Activated gamma-delta T cell (primary cell): ENCODE results near the gene CSF2.
A peak's percentile ranks its signal among the peaks of the same experiment; 100 is the strongest.

Experiments
- DNase-seq: peaks from one replicate; lab custom pipeline; 2025; lab: John Stamatoyannopoulos, UW

Gene CSF2

GRCh38 chr5:132054697-132055440 is 18.7 kb upstream of the CSF2 start:
- DNase-seq = no peak

DNA sequence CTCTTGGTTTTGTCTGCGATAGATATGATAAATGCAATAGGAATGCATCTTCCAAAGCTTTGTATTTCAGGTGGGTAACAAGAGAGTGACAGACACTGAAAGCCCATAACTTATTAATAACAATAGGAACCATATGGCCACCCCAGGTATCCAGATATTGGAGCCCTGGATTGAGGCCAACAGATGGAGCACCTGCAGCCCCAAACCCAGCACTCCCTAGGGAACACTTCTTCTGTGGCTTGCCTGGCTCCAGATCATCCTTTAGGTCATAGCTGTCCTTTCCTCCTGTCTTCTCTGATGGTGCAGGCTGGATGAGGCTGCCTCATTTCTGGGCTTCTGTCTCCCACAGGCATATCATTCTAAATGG is 18.2 kb upstream of the CSF2 start:
- DNase-seq = no peak

- peak; percentile 23 for DNase-seq
These were observed 17.6 kb upstream of the CSF2 start for GRCh38 chr5:132055808-132056609.

DNA sequence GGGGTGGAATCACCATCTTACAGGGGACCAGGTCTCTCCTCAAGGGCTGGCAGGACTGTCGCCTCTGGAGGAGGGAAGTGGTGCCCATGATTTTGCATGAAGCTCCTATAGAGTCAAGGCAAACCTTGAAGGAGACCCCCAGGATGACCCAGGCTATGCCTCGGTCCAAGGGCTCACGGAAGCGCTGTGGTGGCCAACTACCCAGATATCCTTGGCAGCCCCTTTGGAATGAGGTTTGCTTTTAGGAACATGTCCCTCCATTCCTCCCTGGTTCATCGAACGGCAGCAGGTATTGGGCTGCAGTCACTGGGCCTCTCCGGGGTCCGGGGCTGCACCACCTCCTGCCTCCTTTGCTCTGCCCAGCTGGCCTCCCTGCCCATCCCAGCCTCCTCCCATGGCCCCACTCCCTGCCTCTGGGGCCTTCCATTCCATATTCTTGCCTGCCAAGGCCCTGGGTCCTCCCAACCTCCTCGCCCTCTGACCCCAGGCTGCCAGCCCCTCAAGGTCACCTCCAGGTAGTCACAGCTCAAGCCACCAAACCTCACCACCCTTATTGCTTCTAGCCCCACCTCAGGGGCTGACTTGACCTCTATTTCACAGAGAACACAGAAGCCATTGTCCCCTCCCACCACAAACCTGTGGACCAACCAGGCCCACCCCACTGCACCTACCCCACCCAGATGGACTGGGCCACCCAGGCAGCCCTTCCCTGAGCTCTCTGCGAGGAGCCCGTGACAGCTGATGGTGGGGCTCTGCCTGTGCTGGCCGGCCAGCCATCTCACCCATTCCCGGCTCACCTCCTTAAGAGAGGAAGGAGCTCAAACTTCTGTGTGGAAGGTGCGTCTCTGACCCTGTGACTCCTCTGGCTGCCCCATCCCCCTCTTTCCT is 16.7 kb upstream of the CSF2 start:
- DNase-seq = no peak

DNA sequence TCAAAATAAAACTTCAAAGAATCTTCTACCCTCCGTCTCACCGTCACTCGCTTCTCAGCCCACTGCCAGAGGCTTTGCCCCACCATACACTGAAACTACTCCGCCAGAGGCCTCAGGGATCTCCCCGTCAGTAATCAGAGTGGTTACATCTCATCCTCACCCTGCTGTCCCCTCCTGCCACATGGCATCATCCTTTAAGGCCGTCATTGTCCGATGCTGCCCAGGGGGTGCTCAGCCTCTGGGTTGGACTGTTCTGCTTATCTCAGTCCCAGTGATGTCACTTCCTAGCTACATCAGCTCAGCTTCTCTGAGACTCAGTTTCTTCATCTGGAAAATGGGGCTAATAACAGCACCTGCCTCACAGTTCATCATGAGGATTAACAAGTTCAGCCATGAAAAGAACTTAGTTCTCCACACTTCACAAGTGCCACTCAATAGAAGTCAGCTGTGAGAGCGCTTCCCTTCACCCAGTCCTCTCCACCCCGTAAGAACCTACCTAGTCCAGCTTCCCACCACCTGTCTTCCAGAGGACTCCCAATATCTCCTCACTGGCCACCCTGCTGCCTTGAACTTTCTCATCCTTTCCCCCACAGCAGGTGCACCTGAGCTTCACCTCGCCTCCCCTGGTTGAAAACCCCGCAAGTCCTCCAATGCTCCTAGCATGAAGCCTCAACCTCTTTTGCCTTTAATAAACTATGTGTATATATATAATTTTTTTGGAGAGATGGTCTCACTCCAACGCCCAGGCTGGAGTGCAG is 15.9 kb upstream of the CSF2 start:
- DNase-seq = no peak

GRCh38 chr5:132058646-132059042 is 14.9 kb upstream of the CSF2 start:
- DNase-seq = no peak

DNA sequence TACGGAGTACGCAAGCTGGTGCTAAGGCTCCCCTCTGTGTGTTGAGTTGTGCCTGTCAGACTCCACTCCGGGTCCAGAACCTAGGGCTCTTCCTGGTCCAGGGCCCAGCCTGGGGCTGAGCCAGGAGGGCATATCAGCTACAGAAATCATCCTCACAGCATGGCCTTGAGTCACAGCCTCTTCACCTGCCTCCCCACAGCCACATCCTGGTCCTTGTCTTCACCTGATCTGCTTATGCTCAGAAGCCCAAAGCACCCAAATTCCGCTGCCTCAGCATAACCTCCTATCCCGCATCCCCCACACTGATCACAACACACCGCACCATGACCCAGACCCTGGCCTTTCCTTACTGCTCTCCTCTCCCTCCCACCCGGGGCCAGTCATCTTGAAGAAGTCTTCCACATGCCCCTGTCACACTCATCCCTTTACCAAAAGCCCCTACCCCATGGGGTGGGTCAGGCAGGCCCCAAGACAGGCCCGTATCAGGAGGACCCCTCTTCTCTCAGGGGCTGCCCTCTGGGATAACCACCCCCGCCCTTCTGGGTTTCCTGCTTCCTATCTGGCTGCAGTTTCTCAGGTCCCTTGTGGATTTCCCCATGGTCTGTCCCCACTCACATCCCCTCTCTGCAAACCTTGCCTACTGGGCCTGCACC is 14.4 kb upstream of the CSF2 start:
- DNase-seq = no peak

DNA sequence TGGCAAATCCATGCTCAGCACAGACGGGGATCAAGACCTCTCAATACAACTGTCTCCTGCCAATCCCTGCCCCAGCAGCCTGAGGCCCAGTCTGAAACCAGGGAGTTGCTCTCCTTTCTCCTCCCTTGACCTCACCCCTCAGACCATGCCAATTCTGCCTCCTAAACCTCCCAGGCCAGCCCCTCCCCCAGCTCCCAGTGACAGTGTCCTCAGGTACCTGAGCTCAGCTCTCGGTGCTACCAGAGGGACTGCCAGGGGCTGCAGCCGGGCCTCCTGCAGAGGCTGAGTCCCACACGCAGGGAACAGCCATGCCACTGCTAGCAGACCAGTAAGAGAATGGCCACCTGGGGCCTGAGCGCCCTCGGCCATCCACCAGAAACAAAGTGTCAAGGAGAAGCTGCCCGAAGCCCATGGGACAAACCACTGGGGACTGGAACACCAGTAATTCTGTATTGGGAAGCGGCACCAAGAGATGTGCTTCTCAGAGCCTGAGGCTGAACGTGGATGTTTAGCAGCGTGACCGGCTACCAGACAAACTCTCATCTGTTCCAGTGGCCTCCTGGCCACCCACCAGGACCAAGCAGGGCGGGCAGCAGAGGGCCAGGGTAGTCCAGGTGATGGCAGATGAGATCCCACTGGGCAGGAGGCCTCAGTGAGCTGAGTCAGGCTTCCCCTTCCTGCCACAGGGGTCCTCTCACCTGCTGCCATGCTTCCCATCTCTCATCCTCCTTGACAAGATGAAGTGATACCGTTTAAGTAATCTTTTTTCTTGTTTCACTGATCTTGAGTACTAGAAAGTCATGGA is 13.7 kb upstream of the CSF2 start:
- no peak for DNase-seq

- DNase-seq = no peak
These were observed 13.0 kb upstream of the CSF2 start, which contains the start of gene IL3 for GRCh38 chr5:132060501-132061161. Gene IL3, plus strand, starts transcription at chr5:132060655. Its CDS starts 52 bp downstream, at chr5:132060707.

DNA sequence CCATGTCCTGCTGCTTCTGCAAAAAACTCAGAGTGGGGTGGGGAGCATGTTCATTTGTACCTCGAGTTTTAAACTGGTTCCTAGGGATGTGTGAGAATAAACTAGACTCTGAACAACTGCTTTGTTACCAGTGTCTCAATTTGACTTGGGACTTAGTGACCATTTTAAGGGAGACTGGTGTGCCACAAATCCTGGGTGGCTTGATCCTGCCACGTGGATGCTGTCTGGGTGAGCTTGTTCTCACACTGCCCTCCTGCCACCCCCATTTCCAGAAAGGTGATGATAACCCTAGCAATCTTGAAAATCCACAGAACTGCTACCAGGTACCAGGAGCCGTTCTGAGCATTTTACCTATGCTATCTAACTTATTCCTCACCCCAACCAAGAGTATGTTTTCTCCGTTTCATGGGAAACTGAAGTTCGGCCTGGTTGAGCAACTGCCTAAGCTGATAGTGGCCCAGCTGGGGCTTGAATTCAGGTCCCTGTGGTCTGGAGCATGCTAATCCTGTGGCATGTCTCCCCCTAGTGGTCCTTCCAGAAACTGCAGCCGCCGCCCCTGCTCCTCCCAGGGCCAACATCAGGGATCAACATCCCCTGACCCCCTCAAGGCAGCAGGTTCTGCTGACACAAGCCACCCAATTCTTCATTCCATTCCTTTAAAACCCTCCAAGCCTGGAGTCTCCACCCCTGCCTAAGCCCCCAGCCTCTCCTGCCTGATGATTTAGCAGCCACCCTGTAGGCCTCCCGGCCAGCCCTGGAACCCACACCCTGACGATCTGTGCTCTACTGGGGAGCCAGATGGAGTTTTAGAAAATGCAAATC is 10.3 kb upstream of the CSF2 start:
- no peak for DNase-seq

- DNase-seq = no peak
These were observed 9.4 kb upstream of the CSF2 start for GRCh38 chr5:132064140-132064539.

DNA sequence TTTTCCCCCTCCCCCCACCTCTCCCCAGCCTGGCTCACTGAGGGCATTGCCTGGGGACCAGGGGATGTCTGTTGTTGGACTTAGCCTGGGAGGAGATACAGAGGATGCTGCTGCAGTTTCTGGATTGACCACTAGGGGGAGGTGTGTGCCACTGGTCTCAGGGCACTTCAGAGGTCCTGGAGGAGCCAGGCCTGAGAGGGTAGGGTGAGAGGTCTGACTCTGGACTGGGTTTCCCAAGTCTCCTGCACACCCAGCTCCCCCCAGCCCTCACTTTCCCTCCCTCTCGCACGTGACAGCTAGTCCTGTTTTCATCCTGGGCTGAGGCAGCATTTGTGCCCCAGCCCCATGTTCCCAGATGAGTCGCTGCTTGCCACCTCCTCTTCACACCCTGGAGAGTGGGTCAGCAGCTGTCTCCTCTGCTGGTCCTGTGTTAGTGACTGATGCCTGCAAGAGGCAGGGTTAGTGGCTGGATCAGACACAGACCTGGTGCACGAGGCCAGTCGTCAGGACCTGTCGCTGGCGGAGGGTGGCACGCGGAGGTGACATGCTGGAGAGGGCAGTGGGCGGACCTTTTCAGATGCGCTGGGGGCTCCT is 8.8 kb upstream of the CSF2 start:
- no peak for DNase-seq

- DNase-seq = no peak
These were observed 8.1 kb upstream of the CSF2 start for GRCh38 chr5:132065351-132065937.

GRCh38 chr5:132065951-132066701 is 7.5 kb upstream of the CSF2 start:
- no peak for DNase-seq

GRCh38 chr5:132066871-132067270 is 6.7 kb upstream of the CSF2 start:
- no peak for DNase-seq

DNA sequence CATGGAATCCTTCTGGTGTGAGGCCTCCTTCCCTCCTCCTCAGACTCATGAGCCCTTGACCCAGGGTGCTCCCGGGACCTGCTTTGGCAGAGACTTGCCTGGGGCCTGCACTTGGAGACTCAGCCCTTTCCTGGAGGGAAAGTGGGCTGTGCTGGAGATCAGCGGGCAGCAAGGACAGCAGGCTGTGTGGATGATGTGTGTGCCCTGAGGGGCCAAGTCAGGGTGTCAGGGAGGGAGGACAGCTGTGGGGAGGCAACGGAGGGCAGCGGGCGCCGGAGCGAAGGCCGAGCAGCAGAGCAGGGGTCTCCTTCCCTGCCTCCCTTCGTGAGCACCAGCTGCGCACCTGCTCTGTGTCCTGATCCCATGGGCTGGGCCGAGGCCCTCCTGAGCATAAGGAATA is 6.1 kb upstream of the CSF2 start:
- no peak for DNase-seq
